Measurements from ENCODE around the gene NBPF3.

Gene NBPF3

GRCh38 chr1:21531241-21531640, 91.3 kb downstream of the NBPF3 start:
- TF ChIP-seq CTCF (IDR thresholded peaks at IDR 0.05; ENCODE audit: extremely low read depth, insufficient read depth, missing control alignments): no peak
- in situ Hi-C loops (cut with MboI; ENCODE audit: low pct_unique_long_range_greater_than_20kb, low sequenced_read_pairs, unreplicated experiment): no loop called here
- no peak for DNase-seq (ENCODE audit: low spot score)

- TF ChIP-seq CTCF (IDR thresholded peaks at IDR 0.05; ENCODE audit: extremely low read depth, insufficient read depth, missing control alignments): no peak
- DNase-seq (ENCODE audit: low spot score): no peak
- in situ Hi-C loops (cut with MboI; ENCODE audit: low pct_unique_long_range_greater_than_20kb, low sequenced_read_pairs, unreplicated experiment): no loop called here
These were observed 92.6 kb downstream of the NBPF3 start for GRCh38 chr1:21532496-21532895.

GRCh38 chr1:21532992-21533534, 93.1 kb downstream of the NBPF3 start:
- in situ Hi-C loops (cut with MboI; ENCODE audit: low pct_unique_long_range_greater_than_20kb, low sequenced_read_pairs, unreplicated experiment): no loop called here
- no peak for TF ChIP-seq CTCF (IDR thresholded peaks at IDR 0.05; ENCODE audit: extremely low read depth, insufficient read depth, missing control alignments)
- DNase-seq (ENCODE audit: low spot score): no peak

GRCh38 chr1:21534146-21534545, 94.2 kb downstream of the NBPF3 start:
- no peak for TF ChIP-seq CTCF (IDR thresholded peaks at IDR 0.05; ENCODE audit: extremely low read depth, insufficient read depth, missing control alignments)
- in situ Hi-C loops (cut with MboI; ENCODE audit: low pct_unique_long_range_greater_than_20kb, low sequenced_read_pairs, unreplicated experiment): no loop called here
- no peak for DNase-seq (ENCODE audit: low spot score)
